GM21381 (cell line): ENCODE measurements around the gene KLHL21.

Source experiments
- ATAC-seq: cut with Tn5 transposase; IDR thresholded peaks from one replicate; pipeline ENCODE4 v1.9.1; 2021; ENCODE audit warnings: mild to moderate bottlenecking, moderate library complexity; ENCODE audit not compliant: unreplicated experiment

KLHL21 gene

GRCh38 chr1:6625584-6626149, 23.0 kb upstream of the KLHL21 start:
- ATAC-seq, result peak; percentile 32

DNA sequence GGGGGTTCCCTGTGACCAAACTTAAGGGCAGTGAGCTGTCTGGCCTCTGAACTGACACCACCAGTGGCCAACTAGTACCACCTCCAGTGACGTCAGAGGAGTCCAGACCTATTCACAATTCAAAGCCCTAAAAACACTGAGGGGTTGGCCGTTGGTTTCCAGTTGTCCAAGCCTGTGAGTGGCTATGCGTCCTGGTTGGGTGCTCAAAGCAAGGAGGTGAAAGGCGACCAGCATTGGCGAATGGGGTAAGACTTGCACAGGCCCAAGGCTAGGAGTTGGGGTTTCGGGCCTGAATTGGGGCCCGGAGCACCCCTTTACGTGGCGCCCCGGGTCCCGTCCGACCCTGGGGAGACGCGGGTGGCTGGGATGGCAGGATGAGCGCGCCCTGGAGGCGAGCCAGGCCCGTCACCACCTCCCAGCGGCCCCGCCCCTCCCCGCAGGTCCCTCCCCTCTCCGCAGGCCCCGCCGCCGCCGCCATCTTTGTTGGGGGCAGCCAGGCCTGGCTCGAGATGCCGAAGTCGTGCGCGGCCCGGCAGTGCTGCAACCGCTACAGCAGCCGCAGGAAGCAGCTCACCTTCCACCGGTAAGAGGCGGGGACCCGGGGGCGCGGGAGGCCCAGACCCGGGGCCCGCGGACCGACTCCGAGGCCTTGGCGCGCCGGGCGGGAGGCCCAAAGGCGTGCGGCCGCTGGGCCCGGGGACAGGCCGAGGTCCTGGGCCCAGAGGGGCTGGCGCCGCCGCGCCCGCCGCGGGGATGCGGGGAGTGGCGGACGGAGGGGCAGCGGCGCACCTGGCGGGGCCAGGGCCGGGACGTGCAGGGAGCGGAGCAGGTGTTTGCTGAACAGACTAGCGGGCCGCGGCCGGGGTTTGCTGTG, 22.3 kb upstream of the KLHL21 start, which contains the start of gene THAP3:
THAP3 (plus strand) TSS at position 159 of the 874 bp plus-strand sequence; CDS start at position 510, 351 bp downstream.
- ATAC-seq, result peak; percentile 80

DNA sequence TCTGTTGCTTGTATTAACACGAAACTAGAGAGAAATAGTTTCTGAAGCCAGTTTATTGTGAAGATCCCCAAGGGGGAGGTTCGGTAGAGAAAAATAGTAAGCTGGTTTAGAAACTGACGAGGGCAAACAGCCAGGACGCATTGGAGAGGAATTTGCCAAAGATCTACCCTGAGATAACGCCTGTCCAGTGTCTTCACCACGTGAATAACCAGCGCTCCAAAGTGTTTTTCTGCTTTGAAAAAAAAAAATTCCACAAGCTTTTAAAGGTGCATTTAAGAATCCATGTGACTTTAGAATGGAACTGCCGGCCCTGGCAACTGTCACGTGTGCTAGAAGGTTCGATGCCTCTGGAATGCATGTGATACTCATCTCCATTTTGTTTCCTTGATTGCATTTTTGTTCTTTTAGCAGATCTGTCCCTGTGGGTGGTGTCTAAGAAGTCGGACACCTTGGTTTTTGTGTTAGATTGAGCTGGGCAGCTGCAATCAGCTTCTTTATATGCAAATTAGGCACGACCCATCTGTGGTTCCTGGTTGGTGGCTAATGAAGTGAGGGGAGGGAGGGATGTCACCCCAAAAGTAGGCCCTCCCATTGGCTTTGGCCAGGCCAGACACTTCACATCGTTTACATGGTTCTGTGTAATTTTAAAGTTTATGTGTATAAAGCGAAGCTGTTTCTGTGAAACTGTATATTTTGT, 20.7 kb upstream of the KLHL21 start:
- no peak for ATAC-seq

- ATAC-seq, result no peak
Measured at GRCh38 chr1:6622396-6623152, 19.9 kb upstream of the KLHL21 start.

DNA sequence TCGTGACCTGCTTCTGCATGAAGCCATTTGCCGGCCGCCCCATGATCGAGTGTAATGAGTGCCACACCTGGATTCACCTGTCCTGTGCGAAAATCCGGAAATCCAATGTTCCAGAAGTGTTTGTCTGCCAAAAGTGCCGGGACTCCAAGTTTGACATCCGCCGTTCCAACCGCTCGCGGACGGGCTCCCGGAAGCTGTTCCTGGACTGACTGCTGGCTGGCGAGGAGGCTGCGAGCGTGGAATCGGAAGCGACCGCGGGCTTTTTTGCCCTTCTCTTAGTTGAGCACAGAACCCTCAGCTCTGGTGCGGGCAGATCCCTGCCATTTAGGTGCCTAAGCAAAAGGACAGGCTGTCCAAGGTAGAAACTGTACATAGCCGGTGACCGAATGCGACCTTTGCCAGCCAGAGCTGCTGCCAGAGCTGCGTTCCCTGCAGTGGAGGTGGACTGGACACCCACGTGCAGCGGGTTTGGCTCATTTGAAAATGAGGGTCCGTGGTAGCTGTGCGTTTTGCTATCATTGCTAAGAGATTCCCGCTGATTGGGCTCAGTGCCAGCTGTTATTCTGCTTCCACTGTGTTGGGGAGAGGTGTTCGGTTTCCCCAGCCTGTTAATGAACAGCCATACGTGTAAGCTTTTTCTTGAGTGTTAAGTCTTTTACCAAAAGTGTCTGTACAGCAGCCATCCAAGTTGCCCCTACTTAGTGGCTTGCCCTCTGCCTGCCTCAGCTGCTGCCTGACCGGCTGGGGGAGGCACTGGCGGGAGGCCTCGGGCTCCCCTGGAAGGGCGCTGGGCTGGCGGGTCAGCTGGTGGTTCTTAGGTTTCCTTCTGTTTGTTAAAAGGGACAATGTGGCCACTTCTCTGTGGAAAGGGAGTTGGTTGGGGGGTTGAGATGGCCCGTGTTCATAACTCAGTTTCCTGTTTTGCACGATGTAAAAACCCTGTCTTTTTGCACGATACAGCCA, 19.0 kb upstream of the KLHL21 start:
- no peak for ATAC-seq

DNA sequence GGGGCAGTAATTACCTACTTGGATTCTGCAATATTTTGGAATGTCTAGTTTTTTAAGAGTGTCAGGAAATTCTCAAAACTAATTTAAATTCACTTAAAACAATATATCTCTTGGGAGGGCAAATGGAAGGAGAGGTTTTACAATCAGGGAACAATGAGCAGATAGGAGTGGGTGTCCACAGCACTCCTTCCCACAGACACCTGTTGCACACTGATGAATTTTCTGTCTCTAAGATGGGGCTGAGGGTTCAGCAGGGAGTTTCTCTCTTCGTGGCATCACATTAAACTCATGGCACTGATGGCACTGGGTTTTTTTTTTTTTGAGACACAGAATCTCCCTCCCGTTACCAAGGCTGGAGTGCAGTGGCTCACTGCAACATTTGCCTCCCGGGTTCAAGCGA, 16.4 kb upstream of the KLHL21 start:
- no peak for ATAC-seq

DNA sequence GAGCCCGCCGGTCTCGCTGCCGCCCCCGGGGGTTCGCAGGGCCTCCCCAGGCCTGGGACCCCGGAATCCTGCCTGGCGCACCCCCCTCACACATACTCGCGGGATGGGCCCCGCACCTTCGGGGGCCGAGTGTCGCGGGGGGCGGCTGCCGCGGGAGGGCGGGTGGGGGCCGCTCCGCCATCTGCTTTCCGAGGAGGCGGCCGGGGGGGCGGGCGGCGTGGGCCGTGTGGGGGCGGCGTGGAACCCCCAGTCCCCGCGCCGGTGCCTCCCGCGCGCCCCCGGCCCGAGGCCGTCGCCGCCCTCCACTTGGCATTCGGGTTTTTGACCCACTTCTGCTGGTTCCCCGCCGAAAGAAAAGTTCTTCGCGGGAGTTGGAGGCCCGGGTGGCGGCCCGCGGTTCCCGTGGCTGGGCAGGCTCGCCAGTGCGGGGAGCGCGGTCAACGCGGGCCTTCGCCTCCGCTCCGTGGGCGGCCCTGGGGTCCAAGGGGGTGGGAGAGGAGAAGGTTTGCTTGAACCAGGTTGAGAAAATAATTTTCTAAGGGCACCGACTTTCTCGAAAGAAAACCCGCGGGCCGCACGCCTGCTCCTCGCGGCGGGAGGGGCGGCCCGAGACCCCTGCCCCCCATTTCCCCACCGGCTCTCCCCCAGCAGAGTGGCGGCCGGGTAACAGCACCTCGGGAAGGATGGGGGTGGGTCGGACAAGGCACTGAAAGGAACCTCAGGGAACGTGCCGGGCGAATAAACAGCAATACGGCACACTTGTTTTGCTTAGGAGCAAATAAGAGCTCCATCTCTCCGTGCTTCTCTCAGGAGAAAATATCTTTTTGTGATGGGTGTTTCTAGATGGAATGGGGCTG, 12.5 kb upstream of the KLHL21 start:
- no peak for ATAC-seq

- ATAC-seq, result no peak
Measured at GRCh38 chr1:6614019-6614928, 11.6 kb upstream of the KLHL21 start.

DNA sequence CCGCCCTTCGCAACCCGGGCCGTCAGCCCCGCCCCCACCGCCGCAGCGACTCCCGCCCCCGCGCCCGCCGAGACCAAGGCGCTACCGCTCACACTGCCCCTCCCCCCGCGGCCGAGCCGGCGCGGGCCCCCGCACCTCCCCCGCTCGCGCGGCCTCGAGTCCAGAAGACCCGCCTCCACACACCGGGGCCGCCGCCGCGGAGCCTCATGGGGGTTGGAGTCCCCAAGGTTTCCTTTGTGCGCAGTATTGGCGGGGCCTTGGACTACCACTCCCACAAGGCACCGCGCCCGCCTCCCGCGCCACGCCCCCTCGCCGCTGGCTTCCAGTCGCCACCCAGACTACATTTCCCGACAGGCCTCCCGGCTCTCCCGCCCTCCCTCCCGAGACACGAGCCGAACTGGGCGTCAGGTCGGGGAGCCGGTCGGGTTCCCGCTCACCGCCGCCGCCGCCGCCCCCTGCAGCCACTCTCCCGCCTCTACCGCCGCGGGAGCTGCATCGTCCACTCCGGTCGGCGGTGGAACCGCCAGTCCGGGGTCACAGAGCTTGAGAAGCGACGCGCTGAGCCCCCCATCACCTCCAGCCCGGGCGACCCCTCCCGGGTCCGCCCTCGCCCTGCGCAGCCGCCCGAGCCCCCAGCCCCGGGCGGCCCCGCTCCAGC, 10.8 kb upstream of the KLHL21 start, which contains the start of gene PHF13:
PHF13 (plus strand) TSS at position 371 of the 658 bp plus-strand sequence. CDS start 336 bp downstream, outside the sequence.
- peak; percentile 93 for ATAC-seq

GRCh38 chr1:6612641-6613360, 10.1 kb upstream of the KLHL21 start:
- ATAC-seq, result peak; percentile 29

GRCh38 chr1:6603915-6604558, 1.4 kb upstream of the KLHL21 start:
- no peak for ATAC-seq

- peak; percentile 3 for ATAC-seq
Measured at GRCh38 chr1:6603238-6603914, 707 bp upstream of the KLHL21 start.

GRCh38 chr1:6601923-6602668, 573 bp downstream of the KLHL21 start:
- peak; percentile 29 for ATAC-seq

DNA sequence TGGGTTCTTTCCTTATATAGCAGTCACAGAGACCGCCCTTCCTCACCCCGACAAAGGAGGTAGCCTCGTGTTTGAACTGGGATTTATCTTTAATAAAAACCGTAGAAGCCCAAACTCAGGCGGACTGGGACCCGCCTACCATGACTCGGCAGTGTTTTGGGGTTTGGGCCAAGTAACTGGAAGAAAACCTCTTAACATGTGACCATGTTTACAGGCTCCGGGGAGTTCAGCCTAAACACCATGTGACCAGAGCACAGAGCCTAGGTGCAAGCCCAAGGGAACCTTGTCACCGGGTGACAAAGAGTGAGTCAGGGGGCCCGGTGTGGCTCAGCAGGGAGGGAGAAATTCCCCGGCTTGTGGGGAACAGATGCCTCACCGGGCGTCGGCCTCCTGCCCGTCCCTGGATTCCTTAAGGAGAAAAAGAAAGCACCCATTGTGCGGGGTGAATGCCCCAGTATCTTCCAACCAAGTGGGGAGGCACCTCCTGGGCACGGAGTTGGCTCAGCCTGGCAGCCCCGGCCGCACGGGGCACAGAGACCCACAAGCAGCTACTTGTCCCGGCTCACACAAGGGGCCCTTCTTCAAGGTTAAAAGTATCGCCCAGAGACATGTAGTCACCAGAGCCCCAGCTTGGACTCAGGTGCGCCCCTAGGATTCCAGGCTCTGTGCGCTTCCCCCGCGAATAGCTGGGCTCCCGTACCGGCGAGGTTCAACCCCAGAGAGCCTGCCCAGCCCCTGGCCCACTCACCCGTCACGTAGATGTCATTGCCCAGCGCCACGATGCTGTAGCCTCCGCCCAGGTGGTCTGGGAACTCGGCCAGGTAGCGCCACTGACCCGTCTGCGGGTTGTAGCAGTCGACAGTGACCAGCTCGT, 1.4 kb downstream of the KLHL21 start:
- ATAC-seq, result no peak
